ENCODE results near the gene ST3GAL5.

GRCh38 chr2:85861650-85862049 is 27.1 kb downstream of the ST3GAL5 start:
- TF ChIP-seq CTCF (IDR thresholded peaks at IDR 0.05) (no peak), POLR2A (IDR thresholded peaks at IDR 0.05) (no peak)

Measured in adrenal gland (tissue), 5 donors.